DOHH2 (cell line): ENCODE results near the gene PCCA.

Experiments
- H3F3A ChIP-seq: fragments of 200-600 bp; sonication (generic), shearing (Covaris generic); 2 replicates; pipeline ENCODE4 v1.6.0; 2016; ENCODE audit warnings: antibody characterized with exemption, mild to moderate bottlenecking; ENCODE audit not compliant: control insufficient read depth, insufficient read depth
- H3K27ac ChIP-seq: fragments of 200-600 bp; sonication (generic); 2 replicates; pipeline ENCODE4 v1.5.1; 2014; ENCODE audit warnings: low read depth, mild to moderate bottlenecking, low read length, moderate library complexity
- H3K27me3 ChIP-seq: fragments of 200-600 bp; sonication (generic); 2 replicates; pipeline ENCODE4 v1.6.1; 2014; ENCODE audit warnings: mild to moderate bottlenecking, low read length, mixed read lengths; ENCODE audit not compliant: control insufficient read depth
- H3K36me3 ChIP-seq: fragments of 200-600 bp; sonication (generic); 2 replicates; pipeline ENCODE4 v1.6.1; 2014; ENCODE audit warnings: mild to moderate bottlenecking, low read length, moderate library complexity, mixed read lengths; ENCODE audit not compliant: control insufficient read depth
- H3K4me1 ChIP-seq: fragments of 200-600 bp; sonication (generic); 2 replicates; pipeline ENCODE4 v1.6.1; 2014; ENCODE audit warnings: mild to moderate bottlenecking, low read length, mixed read lengths; ENCODE audit not compliant: control insufficient read depth
- H3K4me2 ChIP-seq: fragments of 200-600 bp; sonication (generic); 2 replicates; pipeline ENCODE4 v1.6.0; 2014; ENCODE audit warnings: mild to moderate bottlenecking, low read length, moderate library complexity
- H3K4me3 ChIP-seq: fragments of 200-600 bp; sonication (generic); 2 replicates; pipeline ENCODE4 v1.5.1; 2014; ENCODE audit warnings: mild to moderate bottlenecking, low read length, mixed read lengths
- H3K79me2 ChIP-seq: fragments of 200-600 bp; sonication (generic); 2 replicates; pipeline ENCODE4 v1.6.1; 2014; ENCODE audit warnings: mild to moderate bottlenecking, low read length, mixed read lengths; ENCODE audit not compliant: control insufficient read depth
- H3K9me2 ChIP-seq: fragments of 200-600 bp; sonication (generic); replicated peaks from 2 replicates; pipeline ENCODE4 v1.6.1; 2014; ENCODE audit warnings: mild to moderate bottlenecking, low read length, mixed read lengths; ENCODE audit not compliant: control insufficient read depth
- H3K9me3 ChIP-seq: fragments of 200-600 bp; sonication (generic); 2 replicates; pipeline ENCODE4 v1.6.1; 2014; ENCODE audit warnings: antibody characterized with exemption, low read length, mixed read lengths; ENCODE audit not compliant: control insufficient read depth, insufficient read depth
- H4K20me1 ChIP-seq: fragments of 200-600 bp; sonication (generic); 2 replicates; pipeline ENCODE4 v1.6.0; 2014; ENCODE audit warnings: low read depth, mild to moderate bottlenecking, antibody characterized with exemption, low read length, moderate library complexity; ENCODE audit not compliant: control insufficient read depth, insufficient read depth
- EZH2phosphoT487 ChIP-seq: fragments of 200-600 bp; sonication (generic); IDR thresholded peaks from 2 replicates; pipeline ENCODE4 v1.6.1; 2017; ENCODE audit warnings: borderline replicate concordance, mild to moderate bottlenecking, antibody characterized with exemption, low read length, moderate library complexity, mixed read lengths
- TF ChIP-seq, protein P1 (sequence below): fragments of 200-600 bp; sonication (generic); IDR thresholded peaks from one replicate; pipeline ENCODE4 v1.5.1; 2014; ENCODE audit warnings: antibody characterized with exemption, mild to moderate bottlenecking, low read depth, low read length; ENCODE audit not compliant: poor library complexity, severe bottlenecking

Gene PCCA, protein sequence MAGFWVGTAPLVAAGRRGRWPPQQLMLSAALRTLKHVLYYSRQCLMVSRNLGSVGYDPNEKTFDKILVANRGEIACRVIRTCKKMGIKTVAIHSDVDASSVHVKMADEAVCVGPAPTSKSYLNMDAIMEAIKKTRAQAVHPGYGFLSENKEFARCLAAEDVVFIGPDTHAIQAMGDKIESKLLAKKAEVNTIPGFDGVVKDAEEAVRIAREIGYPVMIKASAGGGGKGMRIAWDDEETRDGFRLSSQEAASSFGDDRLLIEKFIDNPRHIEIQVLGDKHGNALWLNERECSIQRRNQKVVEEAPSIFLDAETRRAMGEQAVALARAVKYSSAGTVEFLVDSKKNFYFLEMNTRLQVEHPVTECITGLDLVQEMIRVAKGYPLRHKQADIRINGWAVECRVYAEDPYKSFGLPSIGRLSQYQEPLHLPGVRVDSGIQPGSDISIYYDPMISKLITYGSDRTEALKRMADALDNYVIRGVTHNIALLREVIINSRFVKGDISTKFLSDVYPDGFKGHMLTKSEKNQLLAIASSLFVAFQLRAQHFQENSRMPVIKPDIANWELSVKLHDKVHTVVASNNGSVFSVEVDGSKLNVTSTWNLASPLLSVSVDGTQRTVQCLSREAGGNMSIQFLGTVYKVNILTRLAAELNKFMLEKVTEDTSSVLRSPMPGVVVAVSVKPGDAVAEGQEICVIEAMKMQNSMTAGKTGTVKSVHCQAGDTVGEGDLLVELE

DNA sequence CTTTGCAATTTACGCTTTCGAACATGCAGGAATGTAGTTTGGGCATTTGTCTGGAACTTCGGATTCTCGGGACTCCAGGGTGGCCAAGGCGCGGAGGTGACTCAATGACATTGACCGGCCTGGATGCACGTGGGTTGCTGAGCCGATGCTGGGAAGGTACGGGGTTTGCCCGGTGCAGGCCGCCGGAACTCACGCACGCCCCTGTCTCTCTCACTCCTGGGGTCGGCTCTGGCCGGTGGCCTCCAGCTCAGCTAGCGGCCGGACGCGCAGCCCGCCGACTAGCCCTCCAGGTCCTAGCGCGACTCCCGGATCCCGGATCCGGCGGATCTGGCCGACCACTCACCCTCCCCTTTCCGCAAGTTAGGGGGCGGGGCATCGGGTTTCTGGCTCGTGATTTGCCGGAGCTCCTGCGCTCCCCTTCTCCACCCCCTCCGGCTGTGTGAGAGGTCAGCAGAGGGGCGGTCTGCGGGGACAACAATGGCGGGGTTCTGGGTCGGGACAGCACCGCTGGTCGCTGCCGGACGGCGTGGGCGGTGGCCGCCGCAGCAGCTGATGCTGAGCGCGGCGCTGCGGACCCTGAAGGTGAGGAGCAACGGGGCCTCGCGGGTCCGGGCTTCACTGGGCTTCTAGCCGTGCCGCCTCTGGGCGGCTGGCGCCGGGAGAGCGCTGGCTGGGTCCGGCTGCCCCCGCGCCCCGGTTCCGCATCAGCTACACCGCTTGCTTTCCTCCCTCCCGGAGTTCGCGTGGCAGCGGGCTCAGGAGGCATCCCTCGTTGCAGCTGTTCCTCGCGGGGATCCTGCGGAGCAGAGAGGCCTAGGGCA is at the start of gene PCCA:
PCCA (plus strand) TSS at position 450 of the 821 bp plus-strand sequence; CDS start at position 478, 28 bp downstream.
- H3K27ac ChIP-seq, result no peak within 1 kb of the TSS
- TF ChIP-seq EZH2phosphoT487, result no peak

DNA sequence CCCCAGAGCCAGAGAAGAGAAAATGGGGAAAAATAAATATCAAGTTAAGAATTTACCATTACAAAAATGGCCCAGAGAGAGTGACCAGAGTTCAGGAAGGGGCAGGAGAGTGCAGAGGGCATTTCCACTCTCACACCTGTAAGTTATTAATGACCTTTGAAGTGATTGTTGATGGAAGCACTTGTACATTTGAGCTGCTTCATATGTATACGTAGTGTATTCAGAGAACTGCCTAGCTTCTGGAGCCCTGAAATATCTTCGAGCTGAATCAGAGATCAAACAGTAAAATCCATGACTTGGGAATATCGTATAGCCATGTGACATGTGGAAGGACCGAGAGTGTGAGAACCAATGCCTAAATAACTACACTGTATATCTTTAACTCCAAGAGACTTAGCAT is 49.2 kb upstream of the PCCA start:
- Histone ChIP-seq H3F3A (no peaks in the 10 kb centered on the region), H3K36me3 (no peaks in the 10 kb centered on the region), H3K79me2 (no peaks in the 10 kb centered on the region), H3K4me2 (no peak overlapping the region), H3K4me1 (no peaks in the 10 kb centered on the region), H4K20me1 (no peaks in the 10 kb centered on the region), H3K9me3 (no peaks in the 10 kb centered on the region), H3K27me3 (no peaks in the 10 kb centered on the region), H3K27ac (no peak overlapping the region), H3K9me2 (no peaks in the 10 kb centered on the region), H3K4me3 (no peak overlapping the region)
- TF ChIP-seq, protein P1, sequence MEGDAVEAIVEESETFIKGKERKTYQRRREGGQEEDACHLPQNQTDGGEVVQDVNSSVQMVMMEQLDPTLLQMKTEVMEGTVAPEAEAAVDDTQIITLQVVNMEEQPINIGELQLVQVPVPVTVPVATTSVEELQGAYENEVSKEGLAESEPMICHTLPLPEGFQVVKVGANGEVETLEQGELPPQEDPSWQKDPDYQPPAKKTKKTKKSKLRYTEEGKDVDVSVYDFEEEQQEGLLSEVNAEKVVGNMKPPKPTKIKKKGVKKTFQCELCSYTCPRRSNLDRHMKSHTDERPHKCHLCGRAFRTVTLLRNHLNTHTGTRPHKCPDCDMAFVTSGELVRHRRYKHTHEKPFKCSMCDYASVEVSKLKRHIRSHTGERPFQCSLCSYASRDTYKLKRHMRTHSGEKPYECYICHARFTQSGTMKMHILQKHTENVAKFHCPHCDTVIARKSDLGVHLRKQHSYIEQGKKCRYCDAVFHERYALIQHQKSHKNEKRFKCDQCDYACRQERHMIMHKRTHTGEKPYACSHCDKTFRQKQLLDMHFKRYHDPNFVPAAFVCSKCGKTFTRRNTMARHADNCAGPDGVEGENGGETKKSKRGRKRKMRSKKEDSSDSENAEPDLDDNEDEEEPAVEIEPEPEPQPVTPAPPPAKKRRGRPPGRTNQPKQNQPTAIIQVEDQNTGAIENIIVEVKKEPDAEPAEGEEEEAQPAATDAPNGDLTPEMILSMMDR, result no peak
- TF ChIP-seq EZH2phosphoT487, result no peak

More for the DNA sequence above, at the start of gene PCCA:
- Histone ChIP-seq H3F3A (no peaks in the 10 kb centered on the region), H3K27me3 (0 out of 2 replicates have a peak, but pooled peaks cover 4% of the 10 kb centered on the region), H3K4me2 (peak within 1 kb of the TSS; percentile 52), H3K4me3 (peak within 1 kb of the TSS; percentile 67), H3K9me2 (no peaks in the 10 kb centered on the region), H4K20me1 (no peaks in the 10 kb centered on the region), H3K9me3 (no peaks in the 10 kb centered on the region), H3K4me1 (no peaks in the 10 kb centered on the region), H3K36me3 (no peaks in the 10 kb centered on the region), H3K79me2 (no peaks in the 10 kb centered on the region)

- H3K4me1 ChIP-seq, result no peaks in the 10 kb centered on the region
- no peaks in the 10 kb centered on the region for H3K9me3 ChIP-seq
- no peaks in the 10 kb centered on the region for H3K27me3 ChIP-seq
- H3K9me2 ChIP-seq, result no peaks in the 10 kb centered on the region
- H3K79me2 ChIP-seq, result no peaks in the 10 kb centered on the region
- no peaks in the 10 kb centered on the region for H3K36me3 ChIP-seq
- H3K4me2 ChIP-seq, result no peak overlapping the region
- H4K20me1 ChIP-seq, result no peaks in the 10 kb centered on the region
- H3K27ac ChIP-seq, result no peak overlapping the region
- H3K4me3 ChIP-seq, result no peak overlapping the region
- no peaks in the 10 kb centered on the region for H3F3A ChIP-seq
- TF ChIP-seq, protein P1, result no peak
- TF ChIP-seq EZH2phosphoT487, result no peak
These were observed 48.7 kb upstream of the PCCA start for GRCh38 chr13:100040196-100040595.
